Adrenal gland (tissue), 5 donors: Measurements from ENCODE around the gene FGD4.

Source experiments
- POLR2A ChIP-seq, 2 donors: fragments of 450-650 bp; IDR thresholded peaks; one replicate each; pipeline ENCODE4 v1.6.1; 2017; ENCODE audit warnings: antibody characterized with exemption in 2 of 2, mild to moderate bottlenecking in 2 of 2, moderate library complexity in 1 of 2
- TF ChIP-seq, protein P1 (sequence below), 6 experiments: fragments of 450-650 bp in 4 of 6; fragments of 200-600 bp in 2 of 6; sonication (generic) in 1 of 6; IDR thresholded peaks; 1 replicate in 5 of 6; 2 replicates in 1 of 6; pipeline versions ENCODE4 v1.5.1 to v1.8.0; 2016 to 2021; ENCODE audit warnings: antibody characterized with exemption in 6 of 6, mild to moderate bottlenecking in 2 of 6, moderate library complexity in 1 of 6
- donor health status: DM: no; HTN: no; CAD: no.

DNA sequence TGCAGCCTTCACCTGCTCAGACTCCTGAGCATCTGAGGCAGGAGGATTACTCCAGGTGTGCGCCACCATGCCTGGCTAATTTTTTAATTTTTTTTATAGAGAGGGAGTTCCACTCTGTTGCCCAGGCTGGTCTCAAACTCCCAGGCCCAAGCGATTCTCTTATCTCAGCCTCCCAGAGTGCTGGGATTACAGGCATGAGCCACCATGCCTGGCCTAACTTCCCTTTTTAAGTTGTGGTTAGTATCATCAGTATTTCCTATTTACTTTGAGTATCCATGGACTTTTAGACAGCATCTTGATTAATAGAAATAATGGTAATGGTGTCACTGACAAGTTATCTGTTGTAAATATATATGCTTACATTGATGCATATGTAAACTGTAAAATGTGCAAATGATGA lies 116.9 kb downstream of the FGD4 start:
- TF ChIP-seq, protein P1, sequence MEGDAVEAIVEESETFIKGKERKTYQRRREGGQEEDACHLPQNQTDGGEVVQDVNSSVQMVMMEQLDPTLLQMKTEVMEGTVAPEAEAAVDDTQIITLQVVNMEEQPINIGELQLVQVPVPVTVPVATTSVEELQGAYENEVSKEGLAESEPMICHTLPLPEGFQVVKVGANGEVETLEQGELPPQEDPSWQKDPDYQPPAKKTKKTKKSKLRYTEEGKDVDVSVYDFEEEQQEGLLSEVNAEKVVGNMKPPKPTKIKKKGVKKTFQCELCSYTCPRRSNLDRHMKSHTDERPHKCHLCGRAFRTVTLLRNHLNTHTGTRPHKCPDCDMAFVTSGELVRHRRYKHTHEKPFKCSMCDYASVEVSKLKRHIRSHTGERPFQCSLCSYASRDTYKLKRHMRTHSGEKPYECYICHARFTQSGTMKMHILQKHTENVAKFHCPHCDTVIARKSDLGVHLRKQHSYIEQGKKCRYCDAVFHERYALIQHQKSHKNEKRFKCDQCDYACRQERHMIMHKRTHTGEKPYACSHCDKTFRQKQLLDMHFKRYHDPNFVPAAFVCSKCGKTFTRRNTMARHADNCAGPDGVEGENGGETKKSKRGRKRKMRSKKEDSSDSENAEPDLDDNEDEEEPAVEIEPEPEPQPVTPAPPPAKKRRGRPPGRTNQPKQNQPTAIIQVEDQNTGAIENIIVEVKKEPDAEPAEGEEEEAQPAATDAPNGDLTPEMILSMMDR (IDR thresholded peaks at IDR 0.05): no peak
- no peak for TF ChIP-seq POLR2A (IDR thresholded peaks at IDR 0.05)
